HuH-7.5 (cell line): Measurements from ENCODE around the gene AFG3L2.

Experiments used
- DNase-seq: peaks from one replicate; pipeline ENCODE4 v3.0.0; 2011; ENCODE audit warnings: low spot score

AFG3L2 gene

DNA sequence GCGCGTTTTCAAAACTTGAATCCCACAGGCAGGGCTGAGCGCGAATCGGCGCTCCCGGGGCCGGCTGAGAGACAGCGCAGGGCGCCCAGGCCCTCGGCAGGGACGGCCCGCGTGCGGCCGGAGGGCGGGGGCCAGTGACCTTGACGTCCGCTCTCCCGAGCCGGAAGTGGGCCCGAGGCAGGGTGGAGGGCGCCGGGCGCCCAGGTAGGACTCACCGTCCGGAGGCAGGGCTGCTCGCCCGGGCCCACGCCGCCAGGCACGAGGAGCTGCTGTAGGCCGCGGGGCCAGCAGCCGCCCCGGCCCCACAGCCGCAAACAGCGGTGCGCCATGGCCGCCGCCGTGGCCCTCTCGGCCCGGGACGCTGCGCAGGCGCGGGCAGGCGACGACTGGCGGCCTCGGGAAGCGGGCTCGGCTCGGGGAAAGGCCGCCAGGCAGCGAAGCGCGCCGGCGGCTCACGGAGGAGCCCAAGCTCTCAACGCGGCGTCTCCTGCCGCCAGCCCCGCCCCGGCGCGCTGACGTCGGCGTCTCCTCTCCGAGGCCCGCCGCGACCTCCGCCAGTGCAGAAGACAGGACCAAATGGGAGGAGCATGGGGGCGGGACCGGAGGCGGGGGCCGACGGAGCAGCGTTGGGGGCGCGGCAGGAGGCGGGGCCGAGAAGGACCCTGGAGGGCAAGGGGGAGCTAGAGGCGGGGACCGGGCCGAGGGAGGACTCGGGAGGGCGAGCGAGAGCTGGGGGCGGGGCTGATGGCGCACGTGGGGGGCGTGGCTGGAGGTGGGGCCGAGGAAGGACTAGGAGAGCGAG is at the start of gene AFG3L2:
AFG3L2 (minus strand) TSS at position 474 of the 802 bp plus-strand sequence; CDS start at position 329, 145 bp downstream.
- DNase-seq = peak; percentile 91

DNA sequence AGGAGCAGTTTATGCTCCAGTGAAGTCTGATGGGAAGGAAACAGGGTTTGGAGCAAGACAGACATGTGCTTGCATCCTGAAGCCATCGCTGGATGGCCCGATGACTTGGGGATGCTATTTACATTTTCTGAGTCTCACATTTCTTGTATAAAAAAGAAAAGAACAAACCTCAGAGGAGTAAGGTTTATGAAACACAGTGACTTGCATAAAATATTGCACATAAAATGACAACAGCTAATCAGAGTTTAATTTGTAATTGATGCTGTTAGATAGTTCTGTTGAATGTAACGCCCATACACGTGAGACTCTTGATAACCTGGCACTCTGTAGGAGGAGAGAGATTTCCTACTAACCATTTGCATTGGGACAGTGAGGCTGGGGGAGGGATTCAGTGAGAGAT is 47.2 kb upstream of the AFG3L2 start:
- DNase-seq = no peak

DNA sequence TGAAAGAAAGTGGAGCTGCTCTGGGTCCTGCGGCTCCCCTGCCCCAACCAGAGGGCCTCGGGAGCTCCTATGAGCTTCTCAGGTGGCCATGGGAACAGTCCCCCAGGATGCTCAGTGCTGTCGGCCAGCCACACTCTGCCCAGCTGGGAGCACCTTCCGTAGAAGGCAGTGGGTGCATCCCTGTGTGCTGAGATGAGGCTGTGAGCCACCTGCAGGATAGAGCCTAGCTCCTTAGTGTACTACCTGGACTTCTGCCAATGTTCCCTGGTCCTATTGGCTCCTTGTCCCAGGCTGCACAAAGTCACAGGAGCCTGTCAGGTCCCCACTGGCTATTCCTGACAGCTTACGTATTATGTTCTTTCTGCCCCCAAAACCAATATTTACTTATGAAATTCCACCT is 46.8 kb upstream of the AFG3L2 start:
- no peak for DNase-seq

DNA sequence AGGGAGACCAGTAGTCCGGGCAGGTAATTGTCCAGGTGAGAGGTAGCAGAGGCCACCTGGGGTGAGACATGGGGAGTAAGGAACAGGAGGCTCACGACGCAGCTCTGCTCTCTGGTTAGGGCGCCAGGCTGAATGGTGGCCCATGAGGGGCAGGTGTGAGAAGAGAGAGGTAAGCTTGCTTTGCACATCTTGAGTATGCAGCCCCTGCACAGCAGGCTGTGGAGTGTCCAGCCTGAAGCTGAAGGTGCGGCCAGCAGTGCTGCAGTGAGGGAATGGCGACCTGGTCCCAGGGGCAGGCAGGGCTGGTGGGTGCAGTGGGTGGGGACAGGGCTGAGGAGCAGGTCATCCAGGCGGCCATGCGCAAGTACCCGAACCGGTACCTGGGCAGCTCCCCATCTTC is 46.4 kb upstream of the AFG3L2 start:
- DNase-seq = no peak

DNA sequence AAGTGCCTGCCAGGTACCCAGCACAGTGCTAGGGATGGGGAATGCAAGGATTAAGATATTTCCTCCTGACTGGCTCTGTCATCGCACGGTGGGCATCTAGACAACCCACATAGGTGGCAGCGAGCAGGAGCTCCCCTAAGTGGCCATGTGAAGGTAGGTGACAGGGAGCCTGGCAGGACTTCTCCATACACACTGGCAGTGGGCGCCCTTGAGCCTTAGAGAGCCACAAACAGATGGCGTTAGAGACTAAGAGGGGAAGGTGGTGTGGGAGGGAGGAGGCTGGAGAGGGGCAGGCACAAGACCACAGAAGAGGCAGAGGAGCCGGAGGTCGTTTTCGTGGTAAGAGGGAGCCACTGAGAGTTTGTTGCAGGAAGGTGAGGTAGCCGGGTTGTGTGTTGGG is 45.9 kb upstream of the AFG3L2 start:
- DNase-seq = no peak

DNA sequence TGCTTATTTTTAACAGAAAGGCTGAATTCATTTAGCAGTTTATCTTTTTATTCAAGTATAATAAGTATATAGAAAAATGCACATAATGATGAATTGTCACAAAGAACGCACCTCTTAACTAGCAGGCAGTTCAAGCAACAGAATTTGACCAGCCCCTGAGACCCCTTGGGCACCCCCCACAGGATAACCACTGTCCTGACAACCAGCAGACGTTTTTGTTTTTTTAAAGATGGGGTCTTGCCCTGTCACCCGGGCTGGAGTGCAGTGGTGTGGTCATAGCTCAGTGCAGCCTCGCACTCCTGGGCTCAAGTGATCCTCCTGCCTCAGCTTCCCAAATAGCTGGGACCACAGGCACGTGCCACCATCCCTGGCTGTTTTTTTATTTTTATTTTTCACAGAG is 44.7 kb upstream of the AFG3L2 start:
- DNase-seq = no peak

DNA sequence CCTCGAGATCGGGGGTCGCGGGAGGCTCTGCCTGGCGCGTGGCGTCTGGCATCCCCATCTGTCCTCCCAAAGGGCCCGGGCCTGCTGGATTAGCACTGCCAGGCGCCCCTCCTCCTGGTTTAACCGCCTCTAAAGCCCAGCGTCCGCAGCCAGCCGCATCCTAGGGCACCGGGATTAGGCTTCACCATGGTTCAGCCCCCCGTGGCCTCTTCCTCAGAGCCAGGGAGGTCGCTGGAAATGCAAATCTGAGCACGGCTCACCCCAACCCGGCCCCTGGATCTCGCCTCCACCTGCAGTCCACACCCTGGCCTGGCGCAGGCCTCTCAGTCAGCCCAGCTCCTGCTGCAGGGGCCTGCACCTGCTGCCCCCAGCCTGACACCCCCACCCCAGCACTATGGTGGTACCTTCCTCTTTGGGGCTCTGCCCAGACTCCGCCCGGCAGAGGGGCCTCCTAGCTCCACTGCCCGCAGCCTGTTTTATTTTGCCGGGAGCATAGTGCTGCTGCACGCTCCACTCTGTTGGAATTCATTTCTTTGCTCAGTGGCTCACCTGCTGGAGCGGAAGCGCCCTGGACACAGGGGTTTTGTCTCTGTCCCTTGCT is 43.9 kb upstream of the AFG3L2 start:
- DNase-seq = peak; percentile 72

DNA sequence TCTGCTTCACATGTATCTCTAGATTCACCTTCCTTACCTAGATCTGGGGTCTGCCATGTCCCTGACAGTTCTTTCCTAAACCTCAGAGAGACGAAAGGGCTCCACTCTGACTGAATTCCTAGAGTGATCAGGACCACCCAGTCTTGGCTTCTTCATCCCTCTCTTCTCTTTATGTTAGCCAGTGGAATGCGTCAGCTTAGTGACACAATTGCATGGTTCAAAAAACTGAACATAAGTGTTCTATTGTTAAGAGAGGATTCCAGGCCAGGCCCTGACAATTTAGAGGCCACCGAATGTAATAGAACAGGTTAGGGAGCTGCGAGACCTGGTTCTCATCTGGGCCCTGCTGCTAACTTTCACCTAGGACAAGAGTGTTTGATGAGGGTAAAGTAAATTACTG is 40.7 kb upstream of the AFG3L2 start:
- DNase-seq = no peak

DNA sequence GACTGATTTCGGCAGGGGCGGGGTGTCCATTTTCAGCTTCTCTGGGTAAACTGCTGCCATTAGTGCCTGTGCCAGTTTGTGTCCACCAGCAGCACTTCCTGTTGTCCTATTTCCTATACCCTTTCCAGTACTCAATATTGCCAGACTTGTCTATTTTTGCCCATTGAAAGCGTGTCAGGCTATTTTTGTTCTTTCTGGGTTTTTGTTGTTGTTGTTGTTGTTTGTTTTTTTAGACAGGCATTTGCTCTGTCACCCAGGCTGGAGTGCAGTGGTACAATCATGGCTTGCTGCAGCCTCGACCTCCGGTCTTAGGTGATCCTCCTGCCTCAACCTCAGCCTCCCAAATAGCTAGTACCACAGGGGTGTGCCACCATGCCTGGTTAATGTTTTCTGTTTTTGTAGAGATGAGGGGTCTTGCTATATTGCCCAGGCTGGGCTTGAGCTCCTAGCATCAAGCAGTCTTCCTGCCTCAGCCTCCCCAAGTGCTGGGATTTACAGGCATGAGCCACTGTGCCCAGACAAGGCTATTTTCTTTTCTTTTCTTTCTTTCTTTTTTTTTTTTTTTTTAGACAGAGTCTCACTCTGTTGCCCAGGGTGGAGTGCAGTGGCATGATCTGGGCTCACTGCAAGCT is 39.2 kb upstream of the AFG3L2 start:
- no peak for DNase-seq

DNA sequence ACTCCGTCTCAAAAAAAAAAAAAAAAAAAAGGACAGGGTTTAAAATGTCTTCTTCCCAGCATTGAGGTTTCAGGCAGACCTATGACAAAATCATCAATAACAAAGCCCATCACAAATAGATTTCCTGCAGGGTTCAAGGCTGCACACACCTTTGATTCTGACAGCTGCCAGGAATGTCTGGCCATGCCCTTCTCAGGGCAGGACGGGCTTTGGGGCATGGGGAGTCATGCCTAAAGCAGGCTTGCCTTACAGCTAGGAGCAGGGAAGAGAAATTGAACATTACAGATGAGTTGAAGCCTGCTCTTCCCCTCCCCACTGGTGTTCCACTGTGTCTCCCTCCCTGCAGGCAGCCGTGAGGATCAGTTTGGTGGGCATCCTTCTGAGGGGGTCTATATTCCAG is 34.4 kb upstream of the AFG3L2 start:
- DNase-seq = no peak

DNA sequence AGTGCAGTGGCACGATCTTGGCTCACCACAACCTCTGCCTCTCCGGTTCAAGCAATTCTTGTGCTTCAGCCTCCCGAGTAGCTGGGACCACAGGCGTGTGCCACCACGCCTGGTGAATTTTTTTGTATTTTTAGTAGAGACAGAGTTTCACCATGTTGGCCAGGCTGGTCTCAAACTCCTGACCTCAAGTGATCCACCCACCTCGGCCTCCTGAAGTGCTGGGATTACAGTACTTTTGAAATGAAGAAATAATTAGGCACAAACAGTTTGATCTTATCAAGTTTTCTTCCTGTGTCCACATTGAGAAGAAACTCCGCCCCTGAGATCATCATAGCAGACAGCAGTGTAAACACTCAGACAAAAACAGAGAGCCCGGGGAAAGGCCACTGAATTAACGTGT is 33.7 kb upstream of the AFG3L2 start:
- peak; percentile 76 for DNase-seq

DNA sequence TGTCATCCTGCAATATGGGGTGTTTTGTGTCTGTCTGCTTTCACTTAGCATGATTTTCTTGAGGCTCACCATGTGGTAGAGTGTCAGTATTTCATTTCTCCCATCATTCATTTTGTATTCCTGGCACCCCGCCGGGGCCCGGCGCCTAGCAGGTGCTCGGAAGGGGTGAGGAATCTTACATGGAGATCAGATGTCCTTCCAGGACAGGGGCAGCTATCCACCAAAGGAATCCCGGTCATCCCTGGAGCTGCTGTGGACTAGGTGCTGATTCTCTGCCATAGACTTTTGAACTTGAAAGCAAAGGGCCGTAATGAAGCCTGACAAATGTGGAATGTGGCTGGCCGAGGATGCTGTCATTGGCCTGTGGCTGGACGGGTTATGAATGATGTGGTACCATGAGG is 33.1 kb upstream of the AFG3L2 start:
- no peak for DNase-seq

DNA sequence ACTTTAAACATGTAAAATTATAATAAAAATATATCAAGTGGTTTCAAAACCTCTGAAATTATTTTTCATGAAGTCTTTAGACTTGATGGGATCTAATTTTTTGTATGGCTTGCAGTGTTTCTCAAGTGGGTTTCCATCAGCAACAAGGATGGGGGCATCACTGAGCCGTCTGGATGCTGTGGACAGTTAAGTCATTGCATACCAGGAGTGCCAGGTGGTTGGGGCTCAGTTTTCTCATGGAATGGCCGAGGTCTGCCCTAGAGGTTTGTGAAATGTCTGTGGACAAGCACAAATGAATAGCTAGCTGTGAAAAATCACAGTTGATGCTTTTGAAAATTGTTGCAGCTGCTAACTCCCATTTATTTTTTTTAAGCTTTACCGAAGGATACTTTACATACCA is 32.4 kb upstream of the AFG3L2 start:
- no peak for DNase-seq

DNA sequence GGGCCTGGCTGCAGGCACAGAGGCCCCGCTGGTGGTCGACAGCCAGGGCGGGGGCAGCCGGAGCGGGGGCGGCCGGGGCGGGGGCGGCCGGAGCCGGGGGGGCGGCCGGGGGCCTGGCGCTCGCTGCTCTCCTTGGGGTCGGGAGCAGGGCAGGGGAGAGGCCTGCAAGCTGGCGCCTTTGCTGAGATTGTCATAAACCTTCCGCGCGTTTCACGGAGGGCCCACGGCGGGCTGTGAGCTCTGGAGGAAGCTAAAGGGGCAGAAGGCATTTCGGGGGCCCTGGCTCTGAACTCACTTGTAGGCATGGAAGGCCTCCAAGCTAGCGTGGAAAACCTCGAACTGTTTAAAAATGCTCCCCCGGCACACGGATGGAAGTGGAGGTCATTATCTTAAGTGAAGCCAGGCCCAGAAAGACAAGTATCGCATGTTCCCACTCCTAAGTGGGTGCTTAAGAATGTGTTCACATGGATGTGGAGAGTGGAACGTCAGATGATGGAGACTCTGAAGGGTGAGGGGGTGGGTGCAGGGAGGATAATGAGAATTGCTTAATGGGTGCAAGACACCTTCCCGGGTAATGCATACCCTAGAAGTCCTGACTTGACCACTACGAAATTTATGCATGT is 31.3 kb upstream of the AFG3L2 start:
- DNase-seq = no peak

DNA sequence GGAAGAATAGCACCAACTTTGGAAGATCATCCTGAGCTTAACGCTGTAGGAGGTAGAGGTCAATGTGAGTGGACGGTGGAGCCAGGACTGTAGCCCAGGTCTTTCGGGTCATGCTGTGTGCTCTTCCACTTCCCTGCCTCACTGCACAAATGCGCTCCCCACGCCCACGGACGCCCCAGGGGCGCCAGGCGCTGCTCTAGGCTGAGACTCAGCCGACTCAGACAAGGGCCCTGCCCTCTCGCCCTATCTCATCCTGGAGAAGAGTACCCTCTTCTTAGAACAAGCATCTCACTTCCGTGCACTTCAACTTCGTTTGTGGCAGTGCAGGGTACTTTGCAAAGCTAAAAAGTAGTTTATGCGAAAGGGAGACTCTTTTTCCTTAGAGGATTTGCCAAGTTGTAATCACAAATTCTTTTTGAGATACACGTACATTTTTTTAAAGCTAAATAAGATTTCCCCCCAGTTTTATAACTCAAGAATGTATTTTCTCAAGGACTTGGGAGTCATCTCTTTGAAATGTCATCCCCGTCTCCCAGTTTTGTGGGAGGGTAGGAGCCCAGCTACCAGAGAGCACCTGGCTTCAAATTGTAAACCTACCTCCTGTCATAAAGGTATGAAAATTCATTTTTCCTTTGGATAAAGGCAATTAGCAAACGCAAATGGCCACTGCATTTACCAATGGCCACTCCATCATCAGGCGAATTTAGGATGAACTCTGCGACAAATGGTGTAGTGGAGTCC is 29.5 kb upstream of the AFG3L2 start:
- DNase-seq = no peak

DNA sequence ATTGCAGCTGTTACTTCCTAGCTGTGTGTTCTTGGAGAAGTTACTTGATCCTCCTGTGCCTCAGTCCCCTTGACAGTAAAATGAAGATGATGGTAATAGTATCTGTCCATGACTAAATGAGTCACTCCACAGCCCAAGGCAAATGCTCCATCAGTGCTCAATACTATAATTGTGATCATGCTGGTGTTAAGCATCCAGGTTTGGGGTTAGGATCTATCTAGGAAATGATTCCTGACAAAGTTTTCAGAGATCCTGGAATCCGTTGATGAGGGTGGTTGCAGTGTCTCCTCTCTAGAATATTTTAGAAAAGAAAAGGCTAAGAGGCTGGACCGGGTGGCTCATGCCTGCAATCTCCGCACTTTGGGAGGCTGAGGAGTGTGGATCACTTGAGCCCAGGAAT is 28.0 kb upstream of the AFG3L2 start:
- no peak for DNase-seq

DNA sequence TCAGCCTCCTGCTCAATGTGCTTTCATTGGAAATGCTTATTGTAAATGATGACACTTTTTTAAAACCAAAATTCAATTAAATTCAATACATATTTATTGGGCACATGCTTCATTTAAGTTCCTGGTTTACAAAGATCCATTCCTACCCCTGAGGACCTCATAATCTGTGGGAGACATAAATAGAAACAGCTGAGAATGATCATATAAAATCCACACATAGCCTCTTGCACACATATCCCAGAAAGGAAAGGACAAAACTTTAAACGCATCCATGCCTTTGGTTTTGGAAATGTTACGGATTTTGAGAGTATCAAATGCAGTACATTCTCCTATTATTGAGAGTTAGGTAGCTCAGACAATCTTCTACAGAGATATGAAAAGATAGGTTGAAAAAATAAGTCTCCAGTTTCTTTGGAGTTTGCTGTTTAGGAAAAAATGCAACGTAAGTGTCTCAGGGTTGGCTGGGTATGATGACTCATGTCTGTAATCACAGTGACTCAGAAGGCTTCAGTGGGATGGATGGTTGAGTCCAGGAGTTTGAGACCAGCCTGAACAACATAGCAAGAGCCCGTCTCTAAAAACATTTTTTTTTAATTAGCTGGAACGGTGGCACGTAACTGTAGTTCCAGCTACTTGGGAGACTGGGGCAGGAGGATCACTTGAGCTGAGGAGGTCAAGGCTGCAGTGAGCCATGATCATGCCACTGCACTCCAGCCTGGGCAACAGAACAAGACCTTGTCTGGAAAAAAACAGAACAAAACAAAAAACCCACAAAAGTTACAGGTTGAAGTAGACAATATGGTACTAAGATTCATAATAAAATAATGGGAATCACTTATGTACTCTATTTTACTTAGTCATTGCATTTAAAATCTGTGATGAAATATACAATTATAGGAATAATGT is 26.8 kb upstream of the AFG3L2 start:
- no peak for DNase-seq

DNA sequence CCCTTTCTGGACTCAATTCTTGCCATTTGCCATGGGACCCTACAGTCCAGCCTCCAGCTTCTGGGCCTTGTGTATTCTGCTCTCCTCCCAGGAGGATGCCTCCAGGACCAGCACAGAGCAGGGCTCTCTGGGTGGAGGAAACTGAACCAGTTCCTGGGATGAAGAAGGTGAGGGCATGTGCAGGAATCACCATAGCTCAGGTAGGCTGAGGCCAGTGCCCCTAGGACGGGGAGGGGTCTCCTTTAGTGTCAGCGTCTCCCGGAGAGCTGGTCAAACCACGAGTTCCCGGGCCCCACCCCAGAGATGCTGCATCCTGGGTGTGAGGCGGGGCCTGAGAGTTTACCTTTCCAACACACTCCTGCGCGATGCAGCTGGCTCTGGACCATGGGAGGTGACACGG is 24.9 kb upstream of the AFG3L2 start:
- DNase-seq = peak; percentile 7

DNA sequence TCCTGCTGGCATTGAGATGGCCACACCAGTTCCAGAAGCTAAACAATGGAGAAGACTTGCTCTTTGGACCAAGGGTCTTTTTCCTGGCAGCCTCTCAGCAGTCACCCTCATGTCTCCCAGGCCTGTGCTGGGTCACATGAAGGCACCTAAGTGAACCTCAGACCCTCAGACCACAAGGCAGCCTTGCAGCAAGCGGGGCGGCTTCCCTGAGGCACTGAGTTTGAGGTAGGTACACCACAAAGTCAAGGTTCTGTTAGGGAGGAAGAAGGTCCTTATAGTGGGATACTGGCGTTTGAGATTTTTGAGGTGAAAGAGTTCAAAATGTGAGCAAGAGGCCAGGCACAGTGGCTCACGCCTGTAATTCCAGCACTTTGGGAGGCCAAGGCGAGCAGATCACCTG is 22.2 kb upstream of the AFG3L2 start:
- no peak for DNase-seq

DNA sequence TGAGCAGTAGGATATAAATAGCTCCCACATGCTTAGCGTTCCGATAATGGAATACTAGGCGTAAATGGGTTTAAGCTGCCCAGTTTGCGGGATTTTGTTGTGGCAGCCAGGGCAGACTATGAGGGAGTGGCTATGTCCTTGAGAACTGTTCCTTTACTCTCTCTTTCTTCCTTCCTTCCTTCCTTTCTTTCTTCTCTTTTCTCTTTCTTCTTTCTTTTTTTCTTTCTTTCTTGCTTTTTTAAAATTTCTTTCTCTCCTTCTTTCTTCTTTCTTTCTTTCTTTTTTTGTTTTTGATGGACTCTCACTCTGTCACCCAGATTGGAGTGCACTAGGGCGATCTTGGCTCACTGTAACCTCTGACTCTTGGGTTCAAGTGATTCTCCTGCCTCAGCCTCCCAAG is 21.6 kb upstream of the AFG3L2 start:
- no peak for DNase-seq

DNA sequence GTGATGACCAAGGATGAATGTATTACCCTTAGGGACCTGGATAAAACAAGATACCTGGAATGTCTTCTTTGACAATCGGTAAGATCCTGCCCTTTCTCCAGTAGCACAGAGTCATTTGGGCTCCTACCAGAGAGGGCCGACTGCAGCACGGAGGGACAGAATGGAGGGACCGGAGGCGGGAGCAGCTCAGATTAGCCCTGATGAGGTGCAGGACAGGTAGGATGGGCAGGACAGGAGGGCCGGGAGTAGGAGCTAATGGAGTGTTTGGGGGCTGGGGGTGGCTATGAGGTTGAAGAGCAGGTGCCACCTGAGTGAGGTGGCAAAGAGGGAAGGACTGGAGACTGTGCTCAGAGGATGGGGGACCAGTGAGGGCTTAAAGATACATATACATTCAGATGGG is 20.8 kb upstream of the AFG3L2 start:
- DNase-seq = no peak
